HK-2 (cell line): ENCODE measurements around the gene XPO4.
"Not testable (repeated sequence)": the region's sequence is repeated elsewhere in the genome, so short reads cannot be mapped to it uniquely, and the experiment has no call there.

Source experiments
- DNase-seq: peaks from one replicate; pipeline ENCODE4 v3.0.0-alpha.2; 2018; ENCODE audit not compliant: unreplicated experiment

XPO4 gene

GRCh38 chr13:20891034-20891433 lies 11.5 kb downstream of the XPO4 start:
- DNase-seq: no peak

- not testable (repeated sequence) for DNase-seq
These were observed 12.0 kb downstream of the XPO4 start for GRCh38 chr13:20890540-20890939.

GRCh38 chr13:20882206-20882605 lies 20.3 kb downstream of the XPO4 start:
- DNase-seq: no peak

- no peak for DNase-seq
These were observed 24.6 kb downstream of the XPO4 start for GRCh38 chr13:20877902-20878301.

GRCh38 chr13:20876802-20877201 lies 25.7 kb downstream of the XPO4 start:
- DNase-seq: not testable (repeated sequence)

- DNase-seq: not testable (repeated sequence)
These were observed 28.1 kb downstream of the XPO4 start for GRCh38 chr13:20874439-20874838.

GRCh38 chr13:20873348-20873747 lies 29.2 kb downstream of the XPO4 start:
- DNase-seq: no peak

DNA sequence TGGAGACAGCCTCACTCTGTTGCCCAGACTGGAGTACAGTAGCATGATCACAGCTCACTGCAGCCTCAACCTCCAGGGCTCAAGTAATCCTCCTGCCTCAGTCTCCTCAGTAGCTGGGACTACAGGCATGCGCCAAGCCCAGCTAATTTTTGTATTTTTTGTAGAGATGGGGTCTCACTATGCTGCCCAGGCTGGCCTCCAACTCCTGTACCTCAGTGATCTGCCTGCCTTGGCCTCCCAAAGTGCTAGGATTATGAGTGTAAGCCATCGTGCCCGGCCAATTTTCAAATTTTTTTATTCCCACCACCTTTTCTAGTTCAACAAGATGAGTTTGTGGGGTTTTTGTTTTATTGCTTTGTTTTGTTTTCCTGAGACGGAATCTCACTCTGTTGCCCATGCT lies 31.7 kb downstream of the XPO4 start:
- DNase-seq: no peak

DNA sequence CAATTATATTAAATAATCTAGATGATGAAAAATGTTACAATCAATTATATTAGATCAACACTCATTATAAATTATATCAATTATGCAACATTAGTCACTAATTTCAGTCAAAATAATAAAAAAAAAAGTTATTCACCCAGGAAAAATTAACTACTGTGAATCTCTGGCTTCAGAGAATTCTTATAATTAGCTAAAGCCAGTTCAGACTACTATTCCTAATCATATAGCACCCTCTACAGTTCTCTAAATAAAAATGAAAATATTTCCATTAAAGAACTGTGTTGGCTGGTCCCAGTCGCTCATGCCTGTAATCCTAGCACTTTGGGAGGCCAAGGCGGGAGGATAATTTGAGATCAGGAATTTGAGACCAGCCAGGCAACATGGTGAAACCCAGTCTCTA lies 33.0 kb downstream of the XPO4 start:
- DNase-seq: no peak

GRCh38 chr13:20867408-20867807 lies 35.1 kb downstream of the XPO4 start:
- DNase-seq: no peak

GRCh38 chr13:20861666-20862065 lies 40.9 kb downstream of the XPO4 start:
- DNase-seq: not testable (repeated sequence)

DNA sequence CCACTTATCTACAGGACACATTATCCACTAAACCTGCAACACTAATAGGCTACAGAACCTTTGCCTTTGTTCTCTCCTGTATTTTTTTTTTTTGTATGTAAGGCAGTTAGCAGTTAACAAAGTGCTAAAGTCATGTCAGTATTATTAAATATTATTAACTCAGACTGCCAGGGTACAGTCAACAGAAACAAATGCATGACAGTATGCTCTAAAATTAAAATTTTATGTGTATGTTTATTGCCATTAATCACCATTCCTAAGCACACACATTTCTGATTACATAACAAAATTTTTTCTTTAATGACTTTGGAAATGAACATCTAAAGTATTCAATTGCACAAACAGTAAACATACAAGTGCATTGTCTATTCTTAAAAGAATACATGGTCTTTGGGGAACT lies 41.7 kb downstream of the XPO4 start:
- no peak for DNase-seq

DNA sequence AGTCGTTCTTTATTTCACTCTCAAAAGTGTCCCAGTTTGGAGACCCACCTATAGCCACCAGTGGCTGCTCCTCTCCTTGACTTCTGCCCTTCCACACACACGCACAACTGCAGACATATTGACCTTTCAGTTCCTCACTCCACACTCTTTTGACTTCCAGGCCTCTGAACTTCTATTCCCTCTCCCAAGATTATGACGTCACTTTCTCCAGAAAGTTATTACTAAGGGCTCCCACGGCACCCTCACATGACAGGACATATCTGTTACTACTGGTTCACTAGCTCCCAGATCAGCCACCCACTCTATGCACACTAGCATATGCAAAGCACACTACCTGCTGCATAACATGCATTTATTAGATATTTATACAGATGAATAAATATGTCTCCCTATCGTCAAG lies 45.9 kb downstream of the XPO4 start:
- no peak for DNase-seq

DNA sequence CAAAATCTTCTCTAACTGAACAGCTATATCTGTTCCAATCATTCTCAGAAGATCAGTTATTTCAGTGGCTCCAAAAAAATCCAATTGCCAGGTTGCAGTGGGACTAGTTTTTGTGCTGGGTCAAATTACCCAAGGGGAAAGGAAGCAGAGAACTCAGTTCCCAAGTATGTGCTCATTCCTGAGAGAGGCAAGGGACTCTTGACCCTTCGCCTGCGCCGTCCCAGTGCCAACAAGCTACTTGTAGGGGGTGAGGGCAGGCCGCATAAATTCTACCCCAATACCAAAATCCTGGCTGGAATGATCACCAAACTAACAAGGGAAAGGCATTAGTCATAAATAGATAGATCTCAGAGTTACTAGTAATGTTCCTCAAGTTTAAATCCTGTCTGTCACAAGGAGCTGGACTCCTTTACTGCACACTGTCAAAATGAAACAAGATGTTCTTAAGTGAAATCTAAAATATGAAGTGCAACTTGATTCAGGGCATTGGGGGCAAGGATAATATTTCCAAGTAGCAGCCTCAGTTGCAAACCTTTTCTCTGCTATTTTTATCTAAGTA lies 50.6 kb downstream of the XPO4 start:
- DNase-seq: no peak

DNA sequence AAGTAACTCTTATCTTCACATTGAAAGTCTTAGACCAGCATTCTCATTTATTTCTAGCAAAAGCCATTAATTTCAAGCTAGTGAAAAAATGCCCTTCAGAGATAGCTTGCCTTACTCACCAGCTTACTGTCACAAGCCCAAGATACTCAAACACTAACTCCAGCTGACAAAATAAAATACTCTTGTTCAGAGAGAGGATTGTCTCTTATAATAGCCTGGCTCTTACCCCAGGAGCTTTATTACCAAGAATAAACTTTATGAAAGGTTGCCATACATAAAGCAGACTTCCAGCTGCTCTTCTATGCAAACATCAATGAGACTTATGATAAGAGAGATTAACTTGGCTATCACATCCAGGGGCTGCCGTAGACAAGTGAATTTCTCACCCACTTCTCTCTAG lies 53.6 kb downstream of the XPO4 start:
- no peak for DNase-seq

GRCh38 chr13:20848203-20848602 lies 54.3 kb downstream of the XPO4 start:
- DNase-seq: no peak

GRCh38 chr13:20847296-20847695 lies 55.2 kb downstream of the XPO4 start:
- no peak for DNase-seq

DNA sequence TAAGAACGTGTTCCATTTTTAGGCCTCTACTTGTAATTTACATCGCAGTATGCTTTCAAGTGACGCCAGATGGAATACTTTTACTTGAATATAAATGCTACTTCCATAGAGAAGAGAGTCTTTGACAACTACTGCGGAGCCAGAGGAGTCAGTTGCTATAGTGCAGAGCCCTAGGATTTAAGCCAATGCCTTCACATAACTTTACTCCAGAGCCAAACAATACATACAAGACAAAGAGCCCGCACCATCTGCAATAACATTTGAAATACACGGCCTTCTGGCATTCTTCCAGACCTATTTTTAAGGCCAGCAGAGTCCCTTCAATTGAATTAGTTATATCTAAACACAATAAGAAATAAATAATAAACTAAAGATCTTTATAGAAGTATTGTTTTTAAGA lies 59.4 kb downstream of the XPO4 start:
- DNase-seq: no peak

- DNase-seq: no peak
These were observed 62.0 kb downstream of the XPO4 start for GRCh38 chr13:20840568-20840967.

- DNase-seq: no peak
These were observed 68.5 kb downstream of the XPO4 start for GRCh38 chr13:20833900-20834679.

DNA sequence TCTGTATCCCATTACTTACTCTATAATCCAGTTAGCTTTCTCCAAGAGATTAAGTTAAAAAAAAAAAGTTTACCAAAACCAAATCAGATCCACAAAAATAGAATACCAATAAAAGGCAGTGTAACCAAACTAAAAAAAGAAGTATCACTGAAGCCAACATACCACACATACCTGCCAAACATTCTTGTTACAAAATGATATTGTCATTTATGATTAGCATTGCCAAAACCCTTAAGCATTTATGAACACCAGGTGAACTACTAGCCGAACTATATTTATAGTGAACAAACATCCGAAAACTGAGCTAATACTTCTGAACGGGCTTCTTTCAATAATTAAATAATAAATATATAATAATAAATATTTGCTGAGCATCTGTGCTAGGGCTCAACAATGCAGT lies 69.7 kb downstream of the XPO4 start:
- no peak for DNase-seq

DNA sequence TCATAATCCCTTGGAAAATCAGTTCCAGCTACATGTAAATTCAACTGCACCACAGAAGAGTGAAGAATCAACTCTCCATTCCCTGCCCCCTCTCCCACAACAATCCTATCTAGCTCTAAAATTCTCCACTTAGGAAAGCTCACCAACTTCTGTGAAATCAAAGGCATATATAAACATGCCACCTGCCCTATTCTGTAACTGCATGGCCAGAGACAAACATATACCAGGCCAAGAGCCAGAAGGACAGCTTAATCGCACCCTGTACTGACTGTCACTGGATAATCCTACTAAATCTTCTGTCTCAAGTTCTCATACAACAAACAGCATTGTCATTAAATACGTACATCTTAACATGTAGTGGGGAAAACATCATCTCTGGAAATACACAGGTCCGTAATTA lies 70.6 kb downstream of the XPO4 start:
- DNase-seq: no peak

DNA sequence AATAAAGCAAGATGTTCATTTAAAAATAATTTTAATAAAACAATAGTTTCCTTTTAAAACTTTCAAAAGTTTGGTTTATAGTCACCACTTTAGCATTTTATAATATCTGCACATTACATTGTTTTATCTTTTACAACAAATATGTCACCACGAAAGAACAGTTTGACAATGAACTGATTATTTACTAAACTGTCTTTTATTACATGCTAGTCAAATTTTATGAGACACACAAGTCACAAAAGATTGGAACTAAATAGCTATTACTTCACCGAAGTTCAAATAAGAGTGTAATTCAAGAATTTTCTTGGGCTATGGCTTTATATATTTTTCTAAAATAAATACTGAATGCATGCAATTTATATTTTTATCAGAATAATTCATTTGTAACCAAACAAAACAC lies 71.3 kb downstream of the XPO4 start:
- no peak for DNase-seq
